Ishikawa (cell line): ENCODE data around the gene IGFN1.

Experiments
- CEBPB ChIP-seq: IDR thresholded peaks from 2 replicates; pipeline ENCODE4 v1.6.1; 2012
- CREB1 ChIP-seq: IDR thresholded peaks from 2 replicates; pipeline ENCODE4 v1.6.1; 2012; ENCODE audit warnings: low read depth
- MAX ChIP-seq: IDR thresholded peaks from 2 replicates; pipeline ENCODE4 v1.6.1; 2012
- RAD21 ChIP-seq: IDR thresholded peaks from 2 replicates; pipeline ENCODE4 v1.6.1; 2012; ENCODE audit warnings: low read depth
- REST ChIP-seq: IDR thresholded peaks from 2 replicates; pipeline ENCODE4 v1.6.1; 2012; ENCODE audit warnings: low read depth, mild to moderate bottlenecking
- TAF1 ChIP-seq: IDR thresholded peaks from 2 replicates; pipeline ENCODE4 v1.6.1; 2012; ENCODE audit warnings: low read depth, mild to moderate bottlenecking
- TCF12 ChIP-seq: IDR thresholded peaks from 2 replicates; pipeline ENCODE4 v1.6.1; 2012; ENCODE audit warnings: low read depth
- USF1 ChIP-seq: IDR thresholded peaks from 2 replicates; pipeline ENCODE4 v1.6.1; 2012
- ZBTB7A ChIP-seq: IDR thresholded peaks from 2 replicates; pipeline ENCODE4 v1.6.1; 2012; ENCODE audit warnings: low read depth

GRCh38 chr1:201221201-201221846, 30.7 kb downstream of the IGFN1 start:
- TF ChIP-seq TAF1 (no peak), MAX (no peak), REST (no peak), CEBPB (no peak), ZBTB7A (no peak), USF1 (no peak), TCF12 (no peak), RAD21 (no peak), CREB1 (no peak)
